ENCODE data around the gene TDRD9.

The TDRD9 gene

GRCh38 chr14:104026024-104026423 lies 97.8 kb downstream of the TDRD9 start:
- TF ChIP-seq CTCF (IDR thresholded peaks at IDR 0.05; ENCODE audit: low read length) (no peak), EZH2 (IDR thresholded peaks at IDR 0.05; ENCODE audit: borderline replicate concordance, low read length) (no peak)
- no peak overlapping the region for H3K27ac ChIP-seq (ENCODE audit: low read depth, low read length, poor library complexity, severe bottlenecking)
- peaks cover 6% of the 10 kb centered on the region; the same call in 1 of the 2 replicates for H3K27me3 ChIP-seq (ENCODE audit: insufficient read depth, low read length)
- H4K20me1 ChIP-seq (ENCODE audit: insufficient read depth, low read length), result no peaks in the 10 kb centered on the region
- H3K79me2 ChIP-seq (ENCODE audit: insufficient read depth, low read length), result no peaks in the 10 kb centered on the region
- H3K9me3 ChIP-seq (ENCODE audit: low read length), result peaks cover 2% of the 10 kb centered on the region; the same call in 1 of the 2 replicates
- H3K4me3 ChIP-seq (ENCODE audit: low read depth, low read length, poor library complexity, severe bottlenecking), result no peak overlapping the region
- no peak overlapping the region for H3K9ac ChIP-seq (ENCODE audit: low read length)
- H3K36me3 ChIP-seq (ENCODE audit: insufficient read depth, low read length), result no peaks in the 10 kb centered on the region
- no peak overlapping the region for H3K4me2 ChIP-seq (ENCODE audit: low read length)
- H3K4me1 ChIP-seq (ENCODE audit: insufficient read depth, low read length, severe bottlenecking), result no peaks in the 10 kb centered on the region
- H3F3A ChIP-seq (ENCODE audit: insufficient read depth, low read length), result no peaks in the 10 kb centered on the region
- H3K9me2 ChIP-seq (ENCODE audit: low read depth, low read length), result no peaks in the 10 kb centered on the region
- no peak overlapping the region for H2AFZ ChIP-seq (ENCODE audit: low read length)

- no peaks in the 10 kb centered on the region for H3K36me3 ChIP-seq (ENCODE audit: insufficient read depth, low read length)
- no peaks in the 10 kb centered on the region for H3K9me2 ChIP-seq (ENCODE audit: low read depth, low read length)
- no peaks in the 10 kb centered on the region for H3K4me1 ChIP-seq (ENCODE audit: insufficient read depth, low read length, severe bottlenecking)
- no peak overlapping the region for H3K9ac ChIP-seq (ENCODE audit: low read length)
- H3K27ac ChIP-seq (ENCODE audit: low read depth, low read length, poor library complexity, severe bottlenecking), result no peak overlapping the region
- H4K20me1 ChIP-seq (ENCODE audit: insufficient read depth, low read length), result no peaks in the 10 kb centered on the region
- H3K9me3 ChIP-seq (ENCODE audit: low read length), result peaks cover 2% of the 10 kb centered on the region; the same call in 1 of the 2 replicates
- H3K4me3 ChIP-seq (ENCODE audit: low read depth, low read length, poor library complexity, severe bottlenecking), result no peak overlapping the region
- H2AFZ ChIP-seq (ENCODE audit: low read length), result no peak overlapping the region
- peaks cover 15% of the 10 kb centered on the region; the same call in 1 of the 2 replicates for H3K27me3 ChIP-seq (ENCODE audit: insufficient read depth, low read length)
- no peak for TF ChIP-seq EZH2 (IDR thresholded peaks at IDR 0.05; ENCODE audit: borderline replicate concordance, low read length)
- TF ChIP-seq CTCF (IDR thresholded peaks at IDR 0.05; ENCODE audit: low read length), result no peak
- H3K79me2 ChIP-seq (ENCODE audit: insufficient read depth, low read length), result no peaks in the 10 kb centered on the region
- H3K4me2 ChIP-seq (ENCODE audit: low read length), result no peak overlapping the region
- no peaks in the 10 kb centered on the region for H3F3A ChIP-seq (ENCODE audit: insufficient read depth, low read length)
Observed at GRCh38 chr14:104030958-104031357, 102.7 kb downstream of the TDRD9 start.

- Histone ChIP-seq H4K20me1 (ENCODE audit: insufficient read depth, low read length) (no peaks in the 10 kb centered on the region), H3K9ac (ENCODE audit: low read length) (no peak overlapping the region), H3K27ac (ENCODE audit: low read depth, low read length, poor library complexity, severe bottlenecking) (no peak overlapping the region), H2AFZ (ENCODE audit: low read length) (no peak overlapping the region), H3K27me3 (ENCODE audit: insufficient read depth, low read length) (peaks cover 14% of the 10 kb centered on the region; the same call in 1 of the 2 replicates), H3K4me3 (ENCODE audit: low read depth, low read length, poor library complexity, severe bottlenecking) (no peak overlapping the region), H3K36me3 (ENCODE audit: insufficient read depth, low read length) (no peaks in the 10 kb centered on the region), H3K79me2 (ENCODE audit: insufficient read depth, low read length) (no peaks in the 10 kb centered on the region), H3K4me1 (ENCODE audit: insufficient read depth, low read length, severe bottlenecking) (no peaks in the 10 kb centered on the region), H3K9me2 (ENCODE audit: low read depth, low read length) (no peaks in the 10 kb centered on the region), H3K4me2 (ENCODE audit: low read length) (no peak overlapping the region), H3F3A (ENCODE audit: insufficient read depth, low read length) (no peaks in the 10 kb centered on the region), H3K9me3 (ENCODE audit: low read length) (peaks cover 2% of the 10 kb centered on the region; the same call in 1 of the 2 replicates)
- TF ChIP-seq CTCF (IDR thresholded peaks at IDR 0.05; ENCODE audit: low read length) (no peak), EZH2 (IDR thresholded peaks at IDR 0.05; ENCODE audit: borderline replicate concordance, low read length) (no peak)
Observed at GRCh38 chr14:104031384-104031783, 103.1 kb downstream of the TDRD9 start.
